NCI-H345 treated with DMSO at 0.1 percent for 48 hours (cell line): Measurements from ENCODE around the gene NFU1.
A peak's percentile ranks its signal among the peaks of the same experiment; 100 is the strongest.
"Not testable (repeated sequence)": the region's sequence is repeated elsewhere in the genome, so short reads cannot be mapped to it uniquely, and the experiment has no call there.

Source experiments
- DNase-seq: peaks from one replicate; lab custom pipeline; 2025; ENCODE audit not compliant: unreplicated experiment; lab: John Stamatoyannopoulos, UW

NFU1 gene

GRCh38 chr2:69389271-69389670 lies 48.0 kb downstream of the NFU1 start:
- DNase-seq, result no peak

DNA sequence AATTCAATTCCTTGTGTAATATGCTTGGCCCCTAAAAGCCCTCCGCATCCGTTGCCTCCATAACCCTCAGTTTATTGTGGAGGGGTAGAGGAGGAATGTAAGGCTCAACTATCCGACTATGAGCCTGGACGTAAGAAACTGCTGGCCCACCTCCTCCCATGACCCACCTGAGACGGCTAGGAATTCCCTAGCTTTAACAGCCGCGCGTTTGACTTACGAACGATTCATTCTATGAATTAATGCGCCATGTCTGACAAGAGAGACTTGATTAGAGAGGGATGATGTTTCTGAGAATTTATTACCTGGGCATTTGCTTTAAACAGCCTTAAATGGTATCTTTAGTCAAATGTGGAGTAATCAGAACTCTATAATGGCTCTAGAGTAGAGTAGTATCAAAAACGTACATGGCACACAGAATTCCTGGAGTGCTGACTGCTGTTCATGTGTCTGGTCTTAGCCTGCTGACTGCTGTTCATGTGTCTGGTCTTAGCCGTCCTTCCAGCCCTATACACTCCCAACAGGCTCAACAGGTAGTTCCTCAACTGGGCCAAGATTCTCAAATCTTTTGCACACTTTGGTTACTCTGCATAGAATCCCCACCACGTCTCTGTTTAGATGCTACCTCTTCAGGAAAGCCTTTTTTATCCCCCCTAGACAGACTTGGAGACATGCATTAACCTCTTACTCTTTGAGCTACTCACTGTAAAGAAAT lies 49.3 kb downstream of the NFU1 start:
- DNase-seq, result no peak

DNA sequence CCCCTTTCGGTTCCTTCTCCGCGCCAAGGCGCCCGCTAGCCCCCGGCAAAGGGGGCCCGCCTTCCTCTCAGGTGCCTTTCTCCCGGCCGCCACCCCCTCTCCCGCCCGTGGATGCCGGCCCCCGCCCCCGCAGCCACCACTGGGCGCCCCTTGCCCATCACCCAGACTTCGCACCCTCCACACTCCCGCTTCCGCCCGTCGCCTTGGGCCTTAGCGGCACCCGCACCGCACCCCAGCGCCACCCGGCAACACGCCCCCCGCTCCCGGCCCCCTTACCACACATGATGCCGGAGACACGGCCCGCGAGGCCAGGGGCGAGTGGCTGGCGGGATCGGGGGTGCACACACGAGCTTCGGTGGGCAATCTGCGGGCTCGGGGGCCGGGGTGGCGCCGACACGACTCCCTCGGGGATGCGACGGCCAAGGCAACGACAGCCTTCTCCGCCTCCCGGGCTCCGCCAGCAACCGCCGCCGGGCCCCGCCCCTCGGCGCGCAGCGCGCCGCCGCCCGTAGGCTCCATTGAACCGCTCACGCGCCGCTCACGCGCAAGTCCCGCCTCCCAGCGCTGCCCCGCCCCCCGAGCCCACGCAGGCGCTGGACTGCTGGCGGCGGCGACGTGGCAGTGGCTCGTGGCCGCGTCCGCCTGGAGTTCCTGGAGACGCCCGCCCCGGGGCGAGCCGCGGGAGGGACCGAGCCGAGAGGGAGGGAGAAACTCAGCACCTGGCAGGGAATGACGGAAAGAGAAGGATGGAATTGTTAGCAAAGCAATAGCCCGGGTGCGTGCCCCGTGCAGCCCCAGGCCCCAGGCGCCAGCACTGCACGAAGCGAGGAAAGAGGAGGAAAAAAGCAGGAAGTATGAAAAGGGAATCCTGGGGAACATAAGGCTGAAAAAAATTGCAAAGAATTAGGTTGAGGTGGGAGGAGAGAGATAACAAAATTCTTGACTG lies 50.2 kb downstream of the NFU1 start, which contains the start of gene GFPT1:
TSS of gene GFPT1 (minus strand) at position 439 of the 946 bp plus-strand sequence. CDS start at position 283, 156 bp downstream.
- peak; percentile 70 for DNase-seq

- no peak for DNase-seq
Measured at GRCh38 chr2:69386360-69386759, 50.9 kb downstream of the NFU1 start.

GRCh38 chr2:69385443-69386151 lies 51.6 kb downstream of the NFU1 start:
- no peak for DNase-seq

- DNase-seq, result no peak
Measured at GRCh38 chr2:69384618-69385081, 52.6 kb downstream of the NFU1 start.

- no peak for DNase-seq
Measured at GRCh38 chr2:69383176-69383812, 53.9 kb downstream of the NFU1 start.

GRCh38 chr2:69382547-69382946 lies 54.7 kb downstream of the NFU1 start:
- no peak for DNase-seq

DNA sequence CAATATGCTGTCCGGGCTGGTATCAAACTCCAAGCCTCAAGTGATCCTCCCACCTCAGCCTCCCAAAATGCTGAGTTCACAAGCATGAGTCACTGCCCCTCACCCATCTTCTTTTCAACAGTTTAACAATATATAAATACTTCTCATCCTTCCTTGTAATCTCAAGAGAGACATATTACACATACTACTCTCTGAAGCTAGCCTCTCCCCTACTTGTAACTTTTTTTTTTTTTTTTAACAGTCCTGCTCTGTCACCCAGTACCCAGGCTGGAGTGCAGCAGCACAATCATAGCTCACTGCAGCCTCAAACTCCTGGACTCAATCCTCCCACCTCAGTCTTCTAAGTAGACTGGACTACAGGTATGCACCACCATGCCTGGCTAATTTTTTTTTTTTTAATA lies 55.9 kb downstream of the NFU1 start:
- DNase-seq, result no peak

DNA sequence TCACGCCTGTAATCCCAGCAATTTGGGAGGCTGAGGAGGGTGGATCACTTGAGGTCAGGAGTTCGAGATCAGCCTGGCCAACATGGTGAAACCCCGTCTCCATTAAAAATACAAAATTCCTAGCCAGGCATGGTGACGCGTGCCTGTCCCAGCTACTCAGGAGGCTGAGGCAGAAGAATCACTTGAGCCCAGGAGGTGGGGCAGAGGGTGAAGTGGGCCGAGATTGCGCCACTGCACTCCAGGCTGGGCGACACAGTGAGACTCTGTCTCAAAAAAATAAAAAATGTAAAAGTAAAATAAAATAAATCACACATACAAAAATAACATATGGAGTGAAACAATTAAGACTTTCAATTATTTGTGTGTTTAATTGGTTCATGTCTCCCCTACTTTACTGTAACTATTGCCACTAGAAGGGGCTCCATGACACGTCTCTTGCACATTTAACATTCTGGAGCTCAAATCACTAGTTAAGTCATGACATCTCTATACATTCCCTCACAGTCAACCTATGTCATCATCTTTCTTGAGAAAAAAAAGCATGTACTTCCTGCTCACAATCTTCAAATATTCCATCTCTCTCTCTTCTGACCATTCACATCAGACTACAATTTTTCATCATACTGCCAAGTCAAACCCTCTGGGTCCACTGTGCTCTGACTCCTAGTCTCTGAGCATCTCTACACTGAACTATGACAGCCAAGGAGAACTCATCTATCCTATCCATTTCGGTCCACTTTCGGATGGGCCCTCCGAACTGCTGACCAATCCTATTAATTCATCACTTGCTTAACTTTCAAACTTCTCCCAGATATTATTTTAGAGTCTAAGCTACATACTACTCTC lies 56.9 kb downstream of the NFU1 start:
- DNase-seq, result no peak

DNA sequence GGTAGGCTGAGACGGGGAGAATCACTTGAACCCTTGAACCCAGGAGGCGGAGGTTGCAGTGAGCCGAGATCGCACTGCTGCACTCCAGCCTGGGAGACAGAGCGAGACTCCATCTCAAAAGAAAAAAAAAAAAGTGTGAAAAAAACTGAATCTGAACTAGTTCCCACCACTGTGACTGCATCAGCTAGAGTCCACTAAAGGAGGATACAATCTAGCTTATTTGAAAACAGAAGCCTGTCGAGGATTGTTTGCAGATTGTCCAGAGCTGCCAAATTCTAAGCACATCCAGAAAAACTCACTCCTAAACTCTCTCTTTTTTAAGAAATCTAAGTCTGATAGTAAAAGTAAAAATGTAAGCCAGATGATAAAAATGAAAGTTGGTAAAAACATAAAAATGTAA lies 60.8 kb downstream of the NFU1 start:
- DNase-seq, result no peak

GRCh38 chr2:69375494-69376353 lies 61.5 kb downstream of the NFU1 start:
- peak; percentile 23 for DNase-seq

DNA sequence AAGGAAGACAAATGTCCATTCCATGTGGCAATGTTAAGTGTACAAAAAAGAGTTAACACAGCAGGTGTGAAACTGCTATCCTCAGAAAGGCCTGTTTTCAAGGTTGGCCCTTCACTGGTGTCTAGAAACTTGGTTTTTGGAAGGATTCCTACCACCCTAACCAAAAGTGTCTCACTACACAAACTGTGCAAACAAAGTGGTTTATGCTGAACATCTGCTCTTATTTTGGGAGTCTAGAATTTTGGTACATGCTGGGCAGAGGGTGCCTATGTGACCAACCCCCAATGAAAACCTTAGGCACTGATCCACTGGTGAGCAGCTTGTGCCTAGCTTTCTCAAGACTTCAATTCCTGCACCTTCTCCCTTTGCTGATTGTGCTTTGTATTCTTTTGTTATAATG lies 64.5 kb downstream of the NFU1 start:
- DNase-seq, result no peak

DNA sequence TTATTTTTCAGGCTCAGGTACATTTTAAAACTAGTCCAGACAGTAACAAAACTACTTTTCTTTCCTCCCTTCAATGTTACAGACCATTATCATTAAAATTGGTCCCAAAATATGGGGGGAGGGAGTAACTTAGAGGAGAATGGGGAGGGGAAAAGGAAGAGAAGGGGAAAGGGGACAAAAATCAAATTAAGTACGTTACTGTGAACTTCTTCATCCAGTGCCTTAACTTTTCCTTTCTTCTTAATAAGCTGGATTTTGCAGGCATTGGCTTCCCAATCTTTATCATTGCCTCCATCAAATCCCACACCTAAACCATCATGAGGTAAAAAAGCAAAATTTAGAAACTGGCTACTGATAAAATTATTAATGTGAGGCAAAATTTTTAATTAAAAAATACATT lies 67.4 kb downstream of the NFU1 start:
- DNase-seq, result no peak

GRCh38 chr2:69368588-69368987 lies 68.6 kb downstream of the NFU1 start:
- no peak for DNase-seq

- no peak for DNase-seq
Measured at GRCh38 chr2:69359371-69359770, 77.9 kb downstream of the NFU1 start.

GRCh38 chr2:69358914-69359313 lies 78.3 kb downstream of the NFU1 start:
- no peak for DNase-seq

- DNase-seq, result no peak
Measured at GRCh38 chr2:69356471-69356870, 80.8 kb downstream of the NFU1 start.

GRCh38 chr2:69354976-69355375 lies 82.3 kb downstream of the NFU1 start:
- DNase-seq, result not testable (repeated sequence)
